Suprapubic skin (tissue), 4 donors: Measurements from ENCODE around the gene FOXP4. TPM values are rescaled to one million over a fixed set of nuclear protein-coding genes. Genes with fewer than 3 reads are reported as not detected.

Experiments
- DNase-seq, 2 donors: peaks; one replicate each; pipeline ENCODE4 v3.0.0-alpha.2; 2019; ENCODE audit warnings: low spot score in 2 of 2
- H3K27ac ChIP-seq: fragments of 200-600 bp; sonication (generic); one replicate; pipeline ENCODE4 v1.5.1; 2019
- H3K27me3 ChIP-seq: fragments of 200-600 bp; sonication (generic); one replicate; pipeline ENCODE4 v1.5.1; 2019
- H3K36me3 ChIP-seq: fragments of 200-600 bp; sonication (generic); one replicate; pipeline ENCODE4 v1.5.1; 2019
- H3K4me1 ChIP-seq: fragments of 200-600 bp; sonication (generic); one replicate; pipeline ENCODE4 v1.5.1; 2019
- H3K4me3 ChIP-seq: fragments of 200-600 bp; sonication (generic); one replicate; pipeline ENCODE4 v1.5.1; 2019; ENCODE audit warnings: mild to moderate bottlenecking
- H3K9me3 ChIP-seq: fragments of 200-600 bp; sonication (generic); one replicate; pipeline ENCODE4 v1.5.1; 2019
- EP300 ChIP-seq: sonication (generic); formaldehyde crosslinking; IDR thresholded peaks from one replicate; pipeline ENCODE4 v1.6.1; 2017; ENCODE audit warnings: antibody characterized with exemption
- POLR2A ChIP-seq, 2 donors: fragments of 450-650 bp; IDR thresholded peaks; one replicate each; pipeline ENCODE4 v1.6.1; 2017; ENCODE audit warnings: antibody characterized with exemption in 2 of 2, mild to moderate bottlenecking in 2 of 2, moderate library complexity in 2 of 2
- POLR2AphosphoS5 ChIP-seq, 3 donors: sonication (generic); formaldehyde crosslinking; IDR thresholded peaks; one replicate each; pipeline ENCODE4 v1.6.1; 2017; ENCODE audit warnings: antibody characterized with exemption in 3 of 3
- WGBS: methylation state at CpG from one replicate; pipeline ENCODE4 v1.1.5; 2018; 5-methylcytosine and 5-hydroxymethylcytosine counted together
- total RNA-seq, 4 donors: library from RNA; depleted of rRNA; stranded (reverse); fragments of >200 nt; gene quantifications; one replicate each; pipeline ENCODE4 v1.1.0, GENCODE V29; 2016
- TF ChIP-seq, protein P1 (sequence below), 2 donors: fragments of 200-600 bp in 1 of 2; fragments of 450-650 bp in 1 of 2; sonication (generic) in 1 of 2; IDR thresholded peaks; one replicate each; pipeline ENCODE4 v1.5.1; 2016 to 2019; ENCODE audit warnings: antibody characterized with exemption in 2 of 2, mild to moderate bottlenecking in 1 of 2, moderate library complexity in 1 of 2

The FOXP4 gene
- total RNA-seq, 4 donors from 2014 or later, result 8.1 to 12.1 (median 10.4) TPM

DNA sequence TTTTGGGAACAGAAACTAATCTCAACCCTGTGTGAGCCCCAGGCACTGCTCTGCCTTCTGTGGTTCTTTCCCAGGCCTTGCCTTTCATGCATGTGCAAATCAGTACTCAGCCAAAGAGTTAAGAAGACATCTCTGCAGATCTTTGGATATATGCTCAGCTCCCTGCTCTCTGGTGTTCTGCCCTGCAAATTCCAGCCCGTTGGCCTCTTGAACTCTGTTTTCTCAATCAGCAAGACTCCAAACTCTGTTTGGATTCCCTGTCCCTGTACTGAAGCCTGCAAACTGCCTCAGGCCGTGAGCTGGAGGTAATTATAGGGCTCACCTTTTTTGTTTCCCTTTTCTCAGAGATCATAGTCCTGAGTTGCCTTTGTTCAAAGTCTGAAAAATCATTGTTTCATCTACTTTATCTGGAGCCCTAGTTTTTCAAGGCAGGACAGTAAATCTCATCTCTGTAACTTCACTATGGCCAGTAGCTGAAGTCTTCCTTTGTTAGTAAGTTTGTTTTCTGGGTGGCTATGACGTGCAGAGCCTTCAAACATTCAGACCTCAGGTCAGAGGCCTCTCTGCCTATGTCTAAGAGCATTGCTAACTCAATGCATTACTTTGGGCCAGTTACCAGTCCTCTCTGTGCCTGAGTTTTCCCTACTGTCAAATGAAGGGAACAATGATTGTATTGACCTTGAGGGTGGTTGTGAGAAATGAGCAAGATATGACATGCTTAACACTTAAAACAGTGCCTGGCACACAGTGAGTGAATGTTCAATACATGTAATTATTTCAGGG lies 76.2 kb downstream of the FOXP4 start:
- TF ChIP-seq, protein P1, sequence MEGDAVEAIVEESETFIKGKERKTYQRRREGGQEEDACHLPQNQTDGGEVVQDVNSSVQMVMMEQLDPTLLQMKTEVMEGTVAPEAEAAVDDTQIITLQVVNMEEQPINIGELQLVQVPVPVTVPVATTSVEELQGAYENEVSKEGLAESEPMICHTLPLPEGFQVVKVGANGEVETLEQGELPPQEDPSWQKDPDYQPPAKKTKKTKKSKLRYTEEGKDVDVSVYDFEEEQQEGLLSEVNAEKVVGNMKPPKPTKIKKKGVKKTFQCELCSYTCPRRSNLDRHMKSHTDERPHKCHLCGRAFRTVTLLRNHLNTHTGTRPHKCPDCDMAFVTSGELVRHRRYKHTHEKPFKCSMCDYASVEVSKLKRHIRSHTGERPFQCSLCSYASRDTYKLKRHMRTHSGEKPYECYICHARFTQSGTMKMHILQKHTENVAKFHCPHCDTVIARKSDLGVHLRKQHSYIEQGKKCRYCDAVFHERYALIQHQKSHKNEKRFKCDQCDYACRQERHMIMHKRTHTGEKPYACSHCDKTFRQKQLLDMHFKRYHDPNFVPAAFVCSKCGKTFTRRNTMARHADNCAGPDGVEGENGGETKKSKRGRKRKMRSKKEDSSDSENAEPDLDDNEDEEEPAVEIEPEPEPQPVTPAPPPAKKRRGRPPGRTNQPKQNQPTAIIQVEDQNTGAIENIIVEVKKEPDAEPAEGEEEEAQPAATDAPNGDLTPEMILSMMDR (IDR thresholded peaks at IDR 0.05), result no peak
- TF ChIP-seq EP300, result no peak
- TF ChIP-seq POLR2AphosphoS5 (IDR thresholded peaks at IDR 0.05), result no peak
- TF ChIP-seq POLR2A (IDR thresholded peaks at IDR 0.05), result no peak
- H3K27me3 ChIP-seq, result no peaks in the 10 kb centered on the region
- H3K4me1 ChIP-seq, result peaks cover 32% of the 10 kb centered on the region
- H3K4me3 ChIP-seq, result no peak overlapping the region
- no peak overlapping the region for H3K27ac ChIP-seq
- H3K36me3 ChIP-seq, result no peaks in the 10 kb centered on the region
- DNase-seq, result no peak
- no peaks in the 10 kb centered on the region for H3K9me3 ChIP-seq
- WGBS, result 53% methylated on average over 3 of the region's 3 CpGs

DNA sequence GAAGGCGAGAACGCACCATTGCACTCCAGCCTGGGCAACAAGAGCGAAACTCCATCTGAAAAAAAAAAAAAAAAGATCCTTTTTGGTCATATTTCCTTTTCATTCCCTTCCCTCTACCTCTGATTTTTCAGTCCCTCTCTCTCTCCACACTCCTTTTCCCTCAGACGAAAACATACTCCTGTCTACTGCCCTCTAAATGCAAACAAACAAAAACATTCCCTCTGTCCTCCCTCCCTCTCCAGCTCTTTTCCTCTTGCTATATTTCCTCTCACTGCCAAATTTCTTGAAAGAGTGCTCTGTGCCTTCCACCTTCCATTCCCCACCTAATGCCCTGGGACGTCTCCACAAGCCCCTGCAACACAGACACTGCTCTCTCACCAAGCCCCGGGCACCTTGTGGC lies 77.1 kb downstream of the FOXP4 start:
- H3K4me3 ChIP-seq, result no peak overlapping the region
- TF ChIP-seq EP300 (no peak), POLR2AphosphoS5 (IDR thresholded peaks at IDR 0.05) (no peak)
- WGBS, result 85% methylated on average over 6 of the region's 6 CpGs
- H3K9me3 ChIP-seq, result no peaks in the 10 kb centered on the region
- H3K4me1 ChIP-seq, result peaks cover 32% of the 10 kb centered on the region
- no peak for DNase-seq
- no peaks in the 10 kb centered on the region for H3K36me3 ChIP-seq
- H3K27me3 ChIP-seq, result no peaks in the 10 kb centered on the region
- H3K27ac ChIP-seq, result no peak overlapping the region

DNA sequence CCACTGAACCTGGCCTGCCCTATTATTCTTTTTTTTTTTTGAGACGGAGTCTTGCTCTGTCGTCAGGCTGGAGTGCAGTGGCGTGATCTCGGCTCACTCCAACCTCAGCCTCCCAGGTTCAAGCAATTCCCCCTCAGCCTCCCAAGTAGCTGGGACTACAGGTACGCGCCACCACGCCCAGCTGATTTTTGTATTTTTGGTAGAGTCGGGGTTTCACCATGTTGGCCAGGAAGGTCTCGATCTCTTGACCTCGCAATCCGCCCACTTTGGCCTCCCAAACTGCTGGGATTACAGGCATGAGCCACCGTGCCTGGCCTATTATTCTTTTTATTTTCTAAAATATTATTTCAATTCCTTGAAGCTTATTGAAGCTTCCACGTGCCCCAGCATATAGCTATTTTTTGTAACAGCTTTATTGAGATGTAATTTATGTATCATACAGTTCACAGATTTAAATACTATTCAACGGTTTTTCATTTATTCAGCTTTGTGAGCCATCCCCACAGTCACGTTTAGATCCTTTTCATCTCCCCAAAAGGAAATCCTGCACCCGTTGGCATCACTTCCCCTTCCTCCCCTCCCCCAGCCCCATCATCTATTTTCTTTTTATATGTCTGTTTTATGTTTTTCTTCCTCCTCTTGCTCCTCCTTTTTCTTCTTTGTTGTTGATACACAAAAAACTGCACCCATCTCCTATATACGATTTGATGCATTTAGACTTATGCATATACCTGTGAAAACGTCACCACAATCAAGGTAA lies 78.6 kb downstream of the FOXP4 start:
- Histone ChIP-seq H3K4me1 (peaks cover 32% of the 10 kb centered on the region), H3K9me3 (no peaks in the 10 kb centered on the region), H3K27me3 (no peaks in the 10 kb centered on the region), H3K36me3 (no peaks in the 10 kb centered on the region), H3K27ac (no peak overlapping the region), H3K4me3 (no peak overlapping the region)
- WGBS, result 66% methylated on average over 18 of the region's 18 CpGs
- peak in 1 of 2 donors; percentile 25 for DNase-seq
- TF ChIP-seq POLR2AphosphoS5 (IDR thresholded peaks at IDR 0.05) (no peak), EP300 (no peak), POLR2A (IDR thresholded peaks at IDR 0.05) (no peak)
- TF ChIP-seq, protein P1 (IDR thresholded peaks at IDR 0.05), result no peak

DNA sequence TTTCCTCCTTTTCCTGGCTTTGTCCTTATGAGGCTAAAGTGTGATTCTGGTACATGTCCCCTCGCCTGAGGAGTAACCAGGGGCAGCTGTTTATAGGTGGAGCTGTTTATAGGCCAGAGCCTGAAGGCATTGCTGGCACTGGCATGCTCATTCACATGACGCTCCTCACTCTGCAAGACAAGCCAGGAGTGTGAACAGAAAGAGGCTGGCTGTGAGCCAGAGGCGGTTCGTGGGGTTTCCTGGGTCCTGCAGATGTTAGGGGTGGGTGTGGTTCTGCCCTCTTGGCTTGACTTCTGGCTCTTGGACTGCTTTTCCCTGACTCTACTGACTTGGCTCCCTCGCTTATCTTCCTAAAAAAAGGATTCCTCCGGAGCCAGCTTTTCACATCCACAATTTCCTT lies 79.3 kb downstream of the FOXP4 start:
- peak in 1 of 2 donors; percentile 69 for DNase-seq
- Histone ChIP-seq H3K9me3 (no peaks in the 10 kb centered on the region), H3K4me1 (peaks cover 32% of the 10 kb centered on the region), H3K4me3 (no peak overlapping the region), H3K27ac (no peak overlapping the region), H3K27me3 (no peaks in the 10 kb centered on the region), H3K36me3 (no peaks in the 10 kb centered on the region)
- TF ChIP-seq EP300 (no peak), POLR2A (IDR thresholded peaks at IDR 0.05) (no peak), POLR2AphosphoS5 (IDR thresholded peaks at IDR 0.05) (no peak)
- TF ChIP-seq, protein P1 (IDR thresholded peaks at IDR 0.05), result no peak
- 8% methylated on average over 6 of the region's 6 CpGs for WGBS

DNA sequence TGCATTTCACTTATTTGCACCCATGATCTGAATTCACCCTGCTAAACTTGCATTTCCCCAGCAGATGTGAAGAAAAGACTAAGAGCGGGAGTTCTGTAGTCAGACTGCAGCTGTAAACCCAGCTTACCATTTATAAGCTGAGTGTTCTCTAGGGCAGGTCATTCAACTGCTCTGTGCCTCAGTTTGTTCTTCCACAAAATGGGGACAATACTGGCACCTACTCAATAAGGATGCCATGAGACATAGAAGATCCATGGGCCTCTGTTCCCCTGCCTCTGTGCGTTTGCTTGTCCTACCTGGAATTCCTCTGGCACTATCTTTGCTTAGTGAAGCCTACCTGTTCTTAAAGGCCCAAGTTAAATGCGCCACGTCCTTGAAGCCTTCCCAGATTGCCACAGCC lies 79.8 kb downstream of the FOXP4 start:
- no peak overlapping the region for H3K27ac ChIP-seq
- H3K27me3 ChIP-seq, result no peaks in the 10 kb centered on the region
- peaks cover 32% of the 10 kb centered on the region for H3K4me1 ChIP-seq
- WGBS, result 82% methylated on average over 4 of the region's 4 CpGs
- no peaks in the 10 kb centered on the region for H3K9me3 ChIP-seq
- H3K36me3 ChIP-seq, result no peaks in the 10 kb centered on the region
- TF ChIP-seq EP300 (no peak), POLR2AphosphoS5 (IDR thresholded peaks at IDR 0.05) (no peak), POLR2A (IDR thresholded peaks at IDR 0.05) (no peak)
- TF ChIP-seq, protein P1 (IDR thresholded peaks at IDR 0.05), result no peak
- no peak overlapping the region for H3K4me3 ChIP-seq
- DNase-seq, result no peak
